ENCODE data around the gene GABRA5.
"Not testable (repeated sequence)": the region's sequence is repeated elsewhere in the genome, so short reads cannot be mapped to it uniquely, and the experiment has no call there.

GABRA5 gene

DNA sequence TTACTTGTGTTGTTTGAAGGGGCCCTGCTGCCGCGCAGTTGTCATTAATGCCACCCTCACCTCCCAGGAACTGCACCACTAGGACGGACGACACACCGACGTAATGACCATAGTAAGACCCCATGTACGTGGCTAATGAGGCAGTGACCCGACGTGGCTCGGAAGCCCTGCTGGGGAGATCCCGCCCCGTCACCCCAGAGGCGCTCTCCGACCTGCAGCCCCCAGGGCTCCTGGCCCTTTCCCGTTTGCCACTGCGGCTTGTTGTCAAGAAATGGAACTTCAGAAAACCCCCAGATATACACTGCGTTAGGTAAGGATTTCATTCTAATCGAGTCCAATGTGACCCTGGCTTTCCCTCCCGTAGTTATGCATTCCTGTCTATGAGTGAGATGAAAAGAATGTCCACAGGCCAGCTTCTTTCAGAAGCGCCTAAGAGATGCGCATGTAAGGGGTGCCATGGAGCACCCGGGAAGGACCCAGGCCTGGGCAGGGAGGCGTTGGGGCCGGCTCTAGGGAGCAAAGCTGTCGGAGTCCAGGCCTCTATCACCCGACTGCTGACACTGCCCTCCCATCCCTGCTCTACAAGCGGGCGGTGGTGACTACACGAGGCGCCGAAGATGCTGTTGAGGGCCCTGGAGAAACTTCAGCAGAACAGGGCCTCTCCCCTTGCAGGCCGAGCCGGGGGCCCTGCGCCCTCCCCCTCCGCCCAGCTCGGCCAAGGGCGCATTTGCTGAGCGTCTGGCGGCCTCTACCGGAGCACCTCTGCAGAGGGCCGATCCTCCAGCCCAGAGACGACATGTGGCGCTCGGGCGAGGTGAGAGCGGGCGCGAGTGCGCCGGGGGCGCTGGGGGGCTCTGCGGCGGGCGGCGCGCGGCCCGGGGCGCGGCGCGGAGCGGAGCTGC lies at the start of gene GABRA5:
GABRA5 (plus strand) TSS at position 765 of the 902 bp plus-strand sequence. CDS start 2,187 bp downstream, outside the sequence.
- DNase-seq (ENCODE audit: low spot score) = peak; percentile 40

DNA sequence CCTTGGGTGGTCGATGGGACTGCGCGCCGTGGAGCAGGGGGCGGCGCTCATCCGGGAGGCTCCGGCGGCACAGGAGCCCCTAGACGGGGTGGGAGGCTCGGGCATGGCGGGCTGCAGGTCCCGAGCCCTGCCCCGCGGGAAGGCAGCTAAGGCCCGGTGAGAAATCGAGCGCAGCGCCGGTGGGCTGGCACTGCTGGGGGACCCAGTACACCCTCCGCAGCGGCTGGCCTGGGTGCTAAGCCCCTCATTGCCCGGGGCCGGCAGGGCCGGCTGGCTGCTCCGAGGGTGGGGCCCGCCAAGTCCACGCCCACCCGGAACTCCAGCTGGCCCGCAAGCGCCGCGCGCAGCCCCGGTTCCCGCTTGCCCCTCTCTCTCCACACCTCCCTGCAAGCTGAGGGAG lies 35.7 kb upstream of the GABRA5 start:
- DNase-seq (ENCODE audit: low spot score) = not testable (repeated sequence)

DNA sequence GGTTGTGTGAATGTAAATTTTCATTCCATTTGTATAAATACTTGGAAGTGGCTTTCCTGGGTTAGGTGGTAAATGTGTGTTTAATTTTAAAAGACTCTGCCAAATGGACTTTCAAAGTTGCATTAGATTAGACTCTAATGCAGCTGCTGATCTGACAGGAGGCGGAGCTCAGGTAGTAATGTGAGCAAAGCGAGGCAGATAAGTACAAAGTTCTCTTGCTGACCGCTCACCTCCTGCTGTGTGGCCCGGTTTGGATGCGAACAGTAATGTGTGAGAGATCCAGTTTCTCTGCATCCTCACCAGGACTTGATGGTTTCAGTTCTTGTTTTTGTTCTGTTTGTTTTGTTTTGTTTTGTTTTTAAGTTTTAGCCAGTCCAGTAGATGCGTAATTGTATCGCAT lies 34.9 kb upstream of the GABRA5 start:
- no peak for DNase-seq (ENCODE audit: low spot score)

DNA sequence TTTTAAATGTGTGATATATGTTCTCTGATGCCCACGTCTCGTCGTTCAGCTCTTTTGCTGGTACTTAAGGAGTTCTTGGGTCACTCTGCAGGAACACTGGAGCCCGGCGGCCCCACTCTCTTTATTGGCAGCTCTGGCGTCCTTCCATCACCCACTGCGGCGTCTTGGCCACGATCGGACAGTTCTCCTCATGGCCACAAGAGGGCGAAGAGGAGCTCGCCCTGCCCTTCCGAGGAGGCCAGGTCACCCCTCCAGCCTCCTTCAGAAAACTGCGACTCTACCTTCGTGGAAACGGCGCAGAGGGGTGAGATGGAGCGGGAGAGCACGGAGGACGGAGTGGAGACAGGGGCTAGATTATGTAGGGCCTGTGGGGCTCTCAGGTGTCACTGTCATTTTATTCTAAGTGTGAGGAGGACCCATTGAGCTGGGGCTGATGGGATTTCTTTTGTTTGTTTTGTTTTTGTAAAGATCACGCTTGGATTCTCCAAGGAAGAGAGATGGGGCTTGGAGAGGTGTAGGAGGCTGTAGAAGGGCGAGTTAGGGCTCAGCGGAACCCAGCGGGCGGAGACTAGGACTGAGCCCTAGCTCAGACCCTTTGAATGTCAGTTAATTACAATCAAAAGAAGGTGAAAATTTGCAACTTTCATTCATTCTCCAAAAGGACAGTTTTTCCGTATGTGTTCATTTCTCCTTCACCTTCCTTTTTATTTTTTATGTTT lies 28.0 kb upstream of the GABRA5 start:
- DNase-seq (ENCODE audit: low spot score) = peak; percentile 9

DNA sequence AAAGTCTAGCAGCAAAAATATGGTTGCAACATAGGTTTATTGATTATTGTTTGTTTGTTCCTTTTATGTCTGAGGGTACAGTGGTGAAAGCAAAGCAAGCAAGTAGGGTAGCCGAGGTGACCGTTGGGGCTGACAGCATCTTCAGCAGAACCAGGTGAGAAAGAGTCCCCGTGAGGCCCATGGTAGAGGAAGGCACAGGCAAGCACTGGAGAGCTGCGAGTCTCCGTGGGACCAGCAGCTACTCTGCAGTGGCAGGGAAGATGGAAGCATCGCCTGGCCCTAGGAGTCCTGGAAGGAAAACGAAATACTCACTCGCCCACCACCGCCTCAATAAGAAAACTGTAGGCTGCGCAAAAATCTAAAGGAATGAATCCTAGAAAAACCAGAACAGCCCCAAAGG lies 25.3 kb upstream of the GABRA5 start:
- no peak for DNase-seq (ENCODE audit: low spot score)

DNA sequence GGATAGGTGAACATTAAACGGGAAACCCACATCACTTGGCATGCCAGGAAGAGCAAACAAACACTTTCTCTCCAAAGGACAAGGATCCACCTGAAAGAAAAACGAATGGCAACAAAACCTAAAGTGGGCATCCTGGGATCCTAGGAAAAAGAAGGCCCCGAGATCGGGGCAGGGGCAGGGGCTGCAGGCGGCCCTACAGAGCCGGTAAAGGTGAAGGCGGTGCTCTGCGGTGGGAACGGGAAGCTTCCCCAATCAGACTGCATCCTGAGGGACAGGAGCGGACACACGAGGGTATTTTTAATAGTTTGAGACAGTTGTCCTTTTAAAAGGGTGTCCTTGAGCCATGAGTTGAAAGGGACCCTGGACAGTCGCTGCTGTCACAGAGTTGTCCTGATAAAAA lies 24.9 kb upstream of the GABRA5 start:
- no peak for DNase-seq (ENCODE audit: low spot score)

DNA sequence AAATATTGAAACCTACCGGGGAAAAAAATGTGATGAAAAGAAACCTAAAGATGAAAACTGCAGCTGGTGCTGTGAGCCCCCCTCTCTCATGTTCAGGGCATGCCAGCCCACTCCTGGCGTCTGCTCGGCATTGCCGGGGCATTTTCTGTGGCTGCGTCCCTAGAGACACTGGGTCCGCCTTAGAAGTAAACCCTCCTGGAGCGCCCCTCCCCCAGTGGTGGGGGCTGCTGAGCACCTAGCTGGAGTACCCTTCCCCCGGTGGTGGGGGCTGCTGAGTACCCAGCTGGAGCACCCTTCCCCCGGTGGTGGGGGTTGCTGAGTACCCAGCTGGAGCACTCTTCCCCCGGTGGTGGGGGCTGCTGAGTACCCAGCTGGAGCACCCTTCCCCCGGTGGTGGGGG lies 24.5 kb upstream of the GABRA5 start:
- no peak for DNase-seq (ENCODE audit: low spot score)

DNA sequence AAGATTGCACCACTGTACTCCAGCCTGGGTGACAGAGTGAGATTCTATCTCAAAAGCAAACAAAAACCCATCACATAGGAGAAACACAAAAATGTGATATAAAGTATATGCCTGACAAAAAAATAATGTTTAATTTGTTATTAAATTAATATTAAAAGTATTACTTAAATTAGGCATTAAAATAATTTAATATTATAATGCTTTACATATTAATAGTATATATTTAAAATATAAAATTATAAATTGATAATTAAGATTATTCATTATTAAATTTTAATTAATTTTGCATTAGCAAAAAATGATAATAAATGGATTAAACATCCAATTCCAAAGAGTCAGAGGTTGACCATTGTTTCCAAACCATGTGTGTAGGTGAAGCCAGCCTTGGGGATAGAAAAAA lies 22.0 kb upstream of the GABRA5 start:
- DNase-seq (ENCODE audit: low spot score) = no peak

DNA sequence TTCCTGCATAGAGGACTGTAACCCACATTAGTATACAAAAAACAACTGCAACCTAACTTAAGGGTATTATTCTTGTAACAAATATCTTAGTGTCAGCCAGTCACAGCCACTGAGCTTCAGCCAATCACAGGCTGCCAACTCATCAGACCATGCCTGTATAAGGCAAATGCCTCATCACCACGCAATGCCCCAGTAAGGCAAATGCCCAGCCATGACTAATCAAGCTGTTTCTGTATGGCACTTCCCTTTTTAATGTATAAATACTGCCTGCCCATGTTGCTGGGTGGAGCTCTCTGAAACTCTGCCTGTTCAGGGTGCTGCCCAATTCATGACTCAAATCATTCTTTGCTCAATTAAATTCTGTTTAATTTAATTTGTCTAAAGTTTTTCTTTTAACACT lies 18.4 kb upstream of the GABRA5 start:
- peak; percentile 25 for DNase-seq (ENCODE audit: low spot score)

DNA sequence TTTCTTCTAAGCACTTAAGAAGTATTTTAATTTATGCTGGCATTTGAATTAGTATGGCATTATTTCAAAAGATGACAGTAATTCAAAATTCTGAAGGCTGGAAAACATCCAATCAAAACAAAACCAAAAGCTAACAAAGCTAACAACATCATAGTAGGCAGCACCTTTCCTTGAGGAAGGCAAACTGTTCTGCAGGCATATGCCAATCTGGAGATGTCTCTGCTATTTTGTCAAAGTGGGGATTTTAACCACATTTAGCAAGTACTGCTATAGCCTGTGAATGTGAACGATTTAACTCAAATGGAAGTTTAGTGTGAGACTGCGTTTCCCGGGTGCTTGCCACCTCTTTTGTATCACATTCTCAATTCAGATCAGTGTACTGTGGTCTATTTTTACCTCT lies 16.7 kb upstream of the GABRA5 start:
- no peak for DNase-seq (ENCODE audit: low spot score)

DNA sequence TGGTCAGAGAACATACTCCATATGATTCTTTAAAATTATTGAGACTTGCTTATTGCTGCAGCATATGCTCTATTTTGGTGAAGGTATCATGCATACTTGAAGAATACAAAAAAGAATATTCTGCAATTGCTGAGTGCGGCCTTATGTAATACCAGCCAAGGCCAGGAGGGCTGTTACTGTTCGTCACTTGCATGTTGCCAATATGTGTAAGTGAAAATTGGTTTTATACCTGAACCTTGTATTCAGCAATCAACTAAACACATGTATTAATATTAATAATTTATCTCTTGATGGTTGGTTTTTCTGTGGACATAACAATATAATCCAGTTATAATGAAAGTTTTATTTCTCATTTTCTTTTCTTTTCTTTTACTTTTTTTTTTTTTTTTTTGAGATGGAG lies 13.9 kb upstream of the GABRA5 start:
- DNase-seq (ENCODE audit: low spot score) = no peak

DNA sequence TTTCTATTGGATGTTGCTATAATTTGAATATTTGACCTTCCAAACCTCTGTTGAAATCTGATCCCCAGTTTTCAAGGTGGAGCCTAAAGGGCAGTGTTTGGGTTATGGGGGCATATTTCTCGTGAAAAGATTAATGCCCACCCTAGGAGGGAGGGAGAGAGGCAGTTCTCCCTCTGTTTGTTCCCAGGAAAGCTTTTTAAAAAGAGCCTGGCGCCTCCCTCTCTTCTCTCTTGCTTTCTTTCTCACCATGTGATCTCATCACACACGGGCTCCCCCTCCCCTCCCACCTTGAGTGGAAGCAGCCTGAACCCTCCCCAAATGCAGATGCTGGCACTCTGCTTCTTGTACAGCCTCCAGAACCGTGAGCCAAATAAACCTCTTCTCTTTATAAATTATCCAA lies 12.4 kb upstream of the GABRA5 start:
- no peak for DNase-seq (ENCODE audit: low spot score)

DNA sequence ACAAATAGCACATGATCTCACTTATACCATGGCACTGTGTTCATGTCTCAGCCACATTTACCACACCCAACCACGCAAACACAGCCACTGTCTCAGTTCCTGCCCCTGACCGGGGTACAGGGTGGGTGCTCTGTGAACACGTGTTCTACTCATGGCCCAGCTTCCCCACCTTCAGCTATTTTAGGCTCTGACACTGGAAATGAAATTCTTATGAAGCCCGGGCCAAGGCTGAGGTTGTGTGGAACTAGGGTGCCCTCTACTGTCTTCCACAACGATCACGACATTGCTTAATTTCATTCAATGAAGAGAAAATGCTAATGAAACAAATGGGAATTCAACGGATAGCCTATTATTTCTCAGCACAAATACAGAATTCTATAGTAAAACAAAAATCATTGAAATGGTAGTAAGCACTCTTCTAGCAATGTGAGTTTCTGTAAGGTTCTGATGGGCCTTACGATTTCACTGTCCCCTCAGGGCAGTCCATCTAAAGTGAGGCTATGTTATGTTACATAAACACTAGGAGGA lies 2.1 kb upstream of the GABRA5 start:
- DNase-seq (ENCODE audit: low spot score) = peak; percentile 50

DNA sequence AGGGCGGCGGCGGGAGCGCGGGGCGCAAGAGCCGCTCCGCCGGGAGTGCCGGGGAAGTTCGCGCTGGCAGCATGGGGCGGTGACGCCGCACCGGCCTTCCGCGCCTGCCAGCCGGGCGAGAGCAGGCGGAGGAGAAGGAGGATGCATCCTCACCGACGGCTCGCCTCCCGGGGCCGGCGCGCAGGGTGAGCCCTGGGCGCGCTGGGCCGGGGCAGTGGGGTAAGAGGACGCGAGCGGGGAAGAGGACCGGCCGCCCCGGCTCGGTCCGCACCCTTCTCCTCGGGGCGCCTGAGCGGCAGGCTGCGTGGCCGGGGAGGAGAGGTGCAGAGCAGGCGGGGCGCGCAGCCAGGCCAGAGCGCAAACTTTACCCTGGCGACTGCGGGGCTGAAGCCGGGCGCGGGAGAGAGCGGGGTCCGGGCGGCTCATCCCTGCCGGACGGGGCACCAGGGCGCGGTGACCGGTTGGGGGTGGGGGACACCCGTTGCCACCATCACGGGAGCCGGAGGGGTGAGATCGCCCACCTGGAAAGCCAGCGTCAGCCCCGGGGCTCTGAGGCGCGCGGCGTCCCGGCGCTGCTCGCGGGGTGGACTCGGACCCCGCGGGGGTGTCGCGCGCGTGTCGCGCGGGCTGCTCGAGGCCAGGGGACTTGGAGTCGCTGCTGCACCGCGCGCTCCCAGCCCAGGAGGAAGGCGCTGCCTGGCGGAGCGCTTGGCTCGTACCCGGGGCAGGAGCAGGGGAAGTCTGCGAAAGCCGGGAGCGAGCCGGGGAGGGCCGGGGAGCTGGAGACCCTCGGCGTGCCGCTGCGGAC lies 542 bp downstream of the GABRA5 start:
- DNase-seq (ENCODE audit: low spot score) = peak; percentile 13

DNA sequence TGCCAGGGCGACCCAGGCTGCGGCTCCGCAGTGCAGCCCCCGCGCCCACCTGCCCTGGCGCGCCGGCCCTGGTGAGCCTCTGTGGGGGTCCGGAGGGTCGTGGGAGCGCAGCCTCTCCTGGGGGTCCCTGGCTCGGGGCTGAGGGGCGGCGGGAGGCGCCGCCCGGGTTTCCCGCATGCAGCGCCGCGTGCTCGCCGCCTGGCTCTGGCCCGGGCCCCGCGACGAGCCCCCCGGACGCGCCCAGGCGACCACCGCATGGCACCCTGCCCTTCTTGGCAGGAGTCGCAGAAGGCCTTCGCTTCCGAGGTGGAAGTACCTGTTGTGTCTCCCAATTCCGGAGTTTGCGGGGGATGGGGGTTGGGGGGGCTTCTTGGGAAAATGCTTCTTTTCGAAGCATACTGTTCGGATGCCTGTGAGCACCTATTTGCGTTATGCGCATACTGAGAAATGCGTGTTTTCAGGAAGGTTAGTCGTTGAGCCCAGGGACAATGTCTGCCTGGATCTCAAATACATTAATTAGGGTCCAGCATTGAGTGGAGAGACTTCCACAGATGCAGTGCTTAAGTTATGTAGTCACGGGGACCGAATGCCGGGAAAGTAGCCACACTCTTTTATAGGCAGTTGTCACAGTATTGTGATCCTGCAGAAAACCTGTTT lies 1.3 kb downstream of the GABRA5 start:
- no peak for DNase-seq (ENCODE audit: low spot score)

DNA sequence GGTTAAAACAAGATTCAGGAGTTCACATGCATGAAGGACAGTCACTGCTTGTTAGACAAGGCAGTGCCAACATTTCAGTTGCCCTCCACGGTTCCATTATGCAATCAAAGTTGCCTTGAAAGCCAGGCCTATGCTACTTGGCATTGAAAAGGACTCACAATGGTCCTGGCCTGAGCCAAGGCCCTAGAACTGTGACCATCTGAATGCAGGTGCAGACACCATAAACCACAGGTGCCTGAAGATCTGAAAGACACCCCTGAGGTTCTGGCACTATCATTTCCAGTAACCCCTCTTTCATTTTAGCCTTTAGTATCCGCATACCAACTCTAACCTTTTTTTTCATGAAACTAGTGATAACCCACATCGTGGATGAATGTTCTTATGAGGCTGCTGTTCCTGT lies 2.8 kb downstream of the GABRA5 start:
- no peak for DNase-seq (ENCODE audit: low spot score)

DNA sequence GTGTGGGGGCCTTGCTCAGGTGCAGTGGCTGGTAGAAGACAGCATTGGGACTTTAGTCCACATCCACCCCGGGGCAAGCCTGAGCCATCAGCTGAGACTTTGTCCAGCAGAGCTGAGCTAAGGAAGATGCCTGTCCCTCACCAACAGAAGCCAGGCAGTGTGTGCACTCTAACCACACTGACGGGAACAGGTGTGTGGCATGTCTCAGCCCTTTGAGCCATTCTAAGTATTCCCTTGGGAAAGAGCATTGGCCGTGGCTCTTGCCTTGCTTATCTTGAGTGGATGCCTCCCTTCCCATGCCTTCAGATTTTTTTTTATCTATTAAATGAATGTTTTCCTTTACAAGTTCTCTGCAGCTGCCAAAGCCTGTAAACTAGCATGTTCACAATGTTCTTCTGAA lies 3.5 kb downstream of the GABRA5 start:
- DNase-seq (ENCODE audit: low spot score) = no peak

DNA sequence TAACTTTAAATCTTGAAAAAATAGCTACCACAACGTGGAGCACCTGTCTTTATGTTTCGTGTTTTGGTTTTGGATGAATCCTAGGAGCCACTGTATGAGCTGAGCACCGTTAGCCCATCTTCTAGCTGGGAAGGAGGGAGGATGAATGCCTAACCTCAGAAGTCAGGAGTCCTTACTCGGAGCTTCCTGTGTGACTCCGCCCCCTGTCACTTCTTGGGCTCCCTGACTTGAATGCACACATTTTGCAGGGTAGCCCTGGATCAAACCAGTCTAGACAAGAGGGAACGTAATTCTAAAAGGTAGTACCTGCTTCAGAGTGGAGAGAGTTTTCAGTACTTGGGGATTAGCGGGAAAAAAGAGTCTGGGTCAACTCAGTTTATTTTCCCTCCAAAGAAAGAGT lies 5.3 kb downstream of the GABRA5 start:
- no peak for DNase-seq (ENCODE audit: low spot score)

DNA sequence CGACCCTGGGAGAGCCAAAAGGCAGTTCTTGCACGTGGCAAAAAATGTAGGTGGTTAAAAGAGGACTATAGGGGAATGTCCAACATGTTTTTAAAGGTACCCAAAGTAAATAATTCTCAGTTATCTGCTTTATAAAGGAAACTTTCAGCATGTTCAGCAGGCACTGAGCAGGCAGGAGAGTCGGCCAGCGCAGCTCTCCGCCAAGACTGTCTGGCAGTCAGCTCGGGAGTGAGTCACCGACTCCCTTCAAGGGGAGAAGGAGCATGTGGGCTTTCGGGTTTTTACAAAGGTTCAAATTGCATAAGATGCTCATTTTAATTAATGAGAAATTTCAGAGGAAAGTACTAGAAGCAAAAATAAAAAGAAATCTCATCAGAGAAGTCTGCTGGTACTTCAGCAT lies 7.0 kb downstream of the GABRA5 start:
- DNase-seq (ENCODE audit: low spot score) = no peak

DNA sequence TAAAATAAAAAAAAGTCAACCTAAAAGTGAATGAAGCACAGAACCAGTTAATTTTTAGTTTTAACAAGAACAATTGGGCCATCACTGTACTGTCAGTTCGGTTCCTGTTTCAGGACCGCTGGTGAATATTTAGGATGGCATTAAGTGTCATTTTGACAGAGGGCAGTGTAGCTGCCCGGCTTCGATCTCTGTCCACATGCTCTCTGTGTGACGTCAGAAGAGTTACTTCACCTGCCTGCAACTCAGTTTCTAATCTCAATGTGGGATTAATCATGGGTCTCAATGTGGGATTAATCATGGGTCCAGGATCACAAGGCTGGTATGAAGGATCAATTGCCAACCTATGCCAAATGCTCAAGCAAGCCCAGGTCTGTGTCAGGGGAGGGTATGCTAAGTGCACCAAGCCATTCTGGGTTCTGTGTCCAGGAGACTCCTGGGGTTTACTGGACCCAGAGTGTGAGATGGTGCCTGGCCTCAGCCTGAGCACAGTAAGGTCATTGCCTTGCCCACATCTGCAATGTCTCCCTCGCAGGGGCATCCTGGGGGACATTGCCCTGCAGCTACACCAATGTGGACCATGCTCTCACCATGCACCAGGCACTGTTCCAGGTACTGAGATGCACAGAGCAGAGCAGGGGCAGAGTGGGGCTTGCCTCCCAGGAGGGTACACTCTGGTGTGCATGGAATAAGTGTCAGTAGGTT lies 8.1 kb downstream of the GABRA5 start:
- no peak for DNase-seq (ENCODE audit: low spot score)

DNA sequence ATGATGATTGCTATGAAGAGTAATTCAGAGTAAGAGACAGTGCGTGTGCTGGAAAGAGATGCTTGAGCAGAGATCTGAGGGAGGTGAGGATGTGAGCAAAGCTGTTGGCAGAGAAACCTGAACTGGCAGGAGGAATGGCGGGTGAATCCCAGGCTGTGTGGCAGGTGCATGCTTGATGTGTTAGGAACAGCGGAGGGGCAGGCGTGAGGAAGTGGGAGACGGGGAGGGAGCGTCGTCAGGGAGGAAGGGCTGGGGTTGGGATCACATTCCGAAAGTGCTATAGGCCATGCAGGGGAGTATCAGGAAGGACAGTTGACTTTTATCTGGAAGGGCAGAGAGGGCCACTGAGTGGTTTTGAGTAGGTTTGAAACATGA lies 8.6 kb downstream of the GABRA5 start:
- no peak for DNase-seq (ENCODE audit: low spot score)
